Hematopoietic multipotent progenitor cell (in vitro differentiated cells): ENCODE results near the gene BRI3BP. TPM values are rescaled to one million over a fixed set of nuclear protein-coding genes. Genes with fewer than 3 reads are reported as not detected.
"Not testable (repeated sequence)": the region's sequence is repeated elsewhere in the genome, so short reads cannot be mapped to it uniquely, and the experiment has no call there.

Source experiments
- DNase-seq, 3 donors: peaks; one replicate each; pipeline ENCODE4 v3.0.0-alpha.2; 2011 to 2015; ENCODE audit warnings: low read depth in 2 of 3, low spot score in 2 of 3
- total RNA-seq: library from RNA; depleted of rRNA; stranded (reverse); fragments of >200 nt; gene quantifications from one replicate; pipeline ENCODE4 v1.2.3, GENCODE V29; 2012

BRI3BP gene
- total RNA-seq, 1 donor: 6.7 TPM

DNA sequence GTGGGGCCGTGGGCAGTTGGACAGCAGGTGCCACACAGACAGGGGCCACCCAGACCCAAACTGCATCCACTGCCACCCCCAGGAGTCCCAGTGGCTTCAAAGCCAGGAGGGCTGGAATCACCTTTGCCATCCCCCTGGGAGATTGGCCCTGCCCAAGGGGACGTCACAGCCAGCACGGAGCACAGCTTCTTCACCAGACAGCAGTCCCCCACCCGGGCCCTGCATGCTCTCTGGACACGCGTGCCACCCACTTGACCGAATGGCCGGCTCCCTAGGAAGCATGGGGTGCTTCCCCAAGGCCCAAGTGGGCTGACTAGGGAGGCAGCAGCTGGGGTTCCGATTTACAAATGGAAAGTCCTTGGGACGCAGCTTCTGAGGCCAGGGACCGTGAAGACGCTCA, 21.8 kb upstream of the BRI3BP start:
- DNase-seq: no peak

GRCh38 chr12:124972211-124972610, 21.2 kb upstream of the BRI3BP start:
- DNase-seq: no peak

DNA sequence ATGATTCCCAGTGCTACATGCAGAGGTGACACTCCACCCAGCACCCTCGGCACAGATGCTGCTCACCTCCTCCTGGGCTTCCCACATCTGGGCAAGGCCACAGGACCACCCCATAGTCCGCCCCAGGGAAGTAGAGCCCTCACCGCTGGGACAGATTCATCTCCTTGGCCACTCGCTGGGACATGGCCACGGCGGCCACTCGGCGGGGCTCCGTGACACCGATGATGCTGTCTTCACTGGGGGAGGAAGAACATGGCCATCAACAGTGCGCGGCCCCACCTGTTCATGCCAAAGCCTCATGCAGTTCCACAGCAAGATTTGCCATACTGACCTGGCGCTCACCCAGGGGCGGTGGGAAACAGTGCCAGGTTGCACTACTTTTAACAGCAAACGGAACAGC, 18.2 kb upstream of the BRI3BP start:
- DNase-seq: no peak

DNA sequence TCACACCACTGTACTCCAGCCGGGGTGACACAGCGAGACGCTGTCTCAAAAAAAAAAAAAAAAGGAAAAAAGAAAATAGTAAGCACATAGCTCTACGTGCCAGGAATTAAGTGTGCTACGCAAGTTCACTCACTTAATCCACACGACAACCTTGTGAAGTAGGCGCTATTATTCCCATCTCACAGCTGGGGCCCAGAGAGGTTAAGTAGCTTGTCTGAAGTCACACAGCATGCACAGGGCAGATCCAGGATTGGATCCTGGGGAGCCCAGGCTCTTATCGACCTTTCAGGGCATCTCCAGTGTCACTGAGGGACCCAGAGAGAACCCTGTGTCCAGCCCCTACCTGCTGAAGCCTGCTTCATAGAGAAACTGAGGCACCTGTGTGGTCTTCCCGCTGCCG, 16.4 kb upstream of the BRI3BP start:
- DNase-seq: no peak

DNA sequence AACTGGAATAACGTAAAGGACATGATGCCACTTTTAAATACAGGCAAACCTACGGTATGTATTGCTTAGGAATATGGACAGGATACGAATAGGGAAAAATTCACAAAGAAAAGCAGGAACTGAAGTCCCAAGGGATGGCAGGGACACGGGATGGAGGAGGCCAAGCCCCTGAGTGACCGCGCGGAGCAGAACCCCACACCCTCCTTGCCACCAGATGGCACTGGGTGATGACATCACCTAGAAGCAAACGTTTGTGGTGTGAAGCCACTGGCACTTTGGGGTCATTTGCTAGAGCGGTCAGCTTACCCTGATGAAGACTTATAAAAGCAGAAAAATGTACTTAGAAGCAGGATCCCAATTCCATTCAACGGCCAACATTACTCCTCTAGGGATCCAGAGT, 13.9 kb upstream of the BRI3BP start:
- DNase-seq: no peak

- DNase-seq: no peak
Measured at GRCh38 chr12:124980098-124980892, 13.2 kb upstream of the BRI3BP start.

DNA sequence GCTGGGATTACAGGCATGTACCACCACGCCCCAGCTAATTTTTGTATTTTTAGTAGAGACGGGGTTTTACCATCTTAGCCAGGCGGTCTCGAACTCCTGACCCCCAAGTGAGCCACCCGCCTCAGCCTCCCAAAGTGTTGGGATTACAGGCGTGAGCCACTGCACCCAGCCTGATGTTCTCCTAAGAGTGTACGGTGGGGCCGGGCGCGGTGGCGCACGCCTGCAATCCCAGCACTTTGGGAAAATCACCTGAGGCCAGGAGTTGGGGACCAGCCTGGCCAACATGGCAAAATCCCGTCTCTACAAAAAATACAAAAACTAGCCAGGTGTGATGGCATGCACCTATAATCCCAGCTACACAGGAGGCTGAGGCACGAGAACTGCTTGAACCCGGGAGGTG, 6.6 kb upstream of the BRI3BP start:
- DNase-seq: not testable (repeated sequence)

GRCh38 chr12:124992874-124993625, 395 bp upstream of the BRI3BP start:
- peak; percentile 58 to 82 (median 76) for DNase-seq

- DNase-seq: peak in 2 of 3 donors; percentile 53 to 61
Measured at GRCh38 chr12:124994437-124994975, 1.1 kb downstream of the BRI3BP start.

GRCh38 chr12:124995200-124995961, 1.9 kb downstream of the BRI3BP start:
- peak in 1 of 3 donors; percentile 40 for DNase-seq

- no peak for DNase-seq
Measured at GRCh38 chr12:124998705-124999104, 5.3 kb downstream of the BRI3BP start.

DNA sequence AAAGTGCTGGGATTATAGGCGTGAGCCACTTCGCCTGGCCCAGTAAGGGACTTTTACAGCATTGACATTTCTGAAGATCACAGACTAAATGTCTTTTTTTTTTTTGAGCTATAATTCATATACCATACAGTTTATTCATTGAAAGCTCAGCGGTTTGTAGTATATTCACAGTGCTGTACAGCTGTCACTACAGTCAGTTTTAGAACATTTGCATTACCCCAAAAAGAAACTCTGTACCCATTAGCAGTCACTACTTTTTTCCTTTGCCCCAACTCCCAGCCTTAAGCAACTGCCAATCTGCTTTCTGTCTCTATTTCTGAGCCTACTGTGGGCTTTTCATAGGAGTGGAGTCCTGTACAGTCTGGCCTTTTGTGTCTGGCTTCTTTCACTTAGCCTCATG, 8.2 kb downstream of the BRI3BP start:
- no peak for DNase-seq

GRCh38 chr12:125003021-125003420, 9.6 kb downstream of the BRI3BP start:
- DNase-seq: no peak

GRCh38 chr12:125004621-125005020, 11.2 kb downstream of the BRI3BP start:
- DNase-seq: no peak

- no peak for DNase-seq
Measured at GRCh38 chr12:125005652-125006051, 12.2 kb downstream of the BRI3BP start.

DNA sequence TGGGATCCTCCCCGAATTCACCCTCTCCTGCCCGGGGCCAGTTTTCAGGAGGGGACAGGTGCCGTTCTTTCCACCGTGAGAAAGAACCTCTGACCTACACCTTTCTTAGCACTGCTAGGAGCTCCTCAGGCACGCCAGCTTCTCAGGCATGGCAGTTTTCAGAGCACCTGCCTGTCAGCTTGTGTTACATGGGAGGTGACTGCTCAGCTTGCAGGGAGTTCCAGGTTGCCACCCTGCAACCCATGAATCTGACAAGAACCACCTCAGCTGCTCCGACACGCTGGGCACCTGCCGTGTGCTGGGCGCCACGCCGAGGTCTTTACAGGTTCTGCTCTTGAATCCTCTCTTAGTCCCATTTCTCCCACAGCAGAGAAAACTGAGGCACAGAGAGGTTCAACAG, 12.9 kb downstream of the BRI3BP start:
- DNase-seq: no peak

GRCh38 chr12:125013816-125014442, 20.5 kb downstream of the BRI3BP start:
- no peak for DNase-seq

- no peak for DNase-seq
Measured at GRCh38 chr12:125014526-125014925, 21.1 kb downstream of the BRI3BP start.

- DNase-seq: no peak
Measured at GRCh38 chr12:125015680-125016310, 22.4 kb downstream of the BRI3BP start.

DNA sequence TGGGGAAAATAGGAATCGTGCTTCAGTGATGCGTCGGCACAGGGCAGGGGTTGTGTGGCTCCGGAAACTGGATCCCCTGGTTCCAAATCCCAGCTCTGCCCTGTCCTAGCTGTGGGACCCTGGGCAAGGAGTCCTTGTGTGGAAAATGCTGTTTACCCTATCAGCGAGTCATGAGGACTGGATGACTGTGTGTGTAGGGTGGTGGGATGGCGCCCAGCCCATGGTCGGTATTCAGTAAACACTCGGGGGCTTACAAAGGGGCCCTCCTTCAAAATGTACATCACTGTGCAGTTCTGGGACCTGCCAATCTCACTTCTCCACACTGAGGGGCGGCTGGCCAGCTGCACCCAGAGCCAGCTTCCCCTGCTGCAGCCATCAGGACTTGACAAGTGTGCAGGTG, 24.4 kb downstream of the BRI3BP start:
- DNase-seq: no peak
